HepG2 (cell line): ENCODE measurements around the gene ARHGAP12. TPM values are rescaled to one million over a fixed set of nuclear protein-coding genes. Genes with fewer than 3 reads are reported as not detected.

ENCODE experiments used
- AFF4 ChIP-seq: sonication (generic); formaldehyde crosslinking; IDR thresholded peaks from 2 replicates; pipeline ENCODE4 v1.4.0; 2020; ENCODE audit warnings: missing genetic modification reagents
- ARNTL ChIP-seq: sonication (generic); formaldehyde crosslinking; IDR thresholded peaks from 2 replicates; pipeline ENCODE4 v1.4.0; 2020; ENCODE audit warnings: mild to moderate bottlenecking, missing genetic modification reagents
- BCL3 ChIP-seq: sonication (generic); formaldehyde crosslinking; IDR thresholded peaks from 2 replicates; pipeline ENCODE4 v1.5.1; 2020; ENCODE audit warnings: mild to moderate bottlenecking, missing genetic modification reagents, moderate library complexity
- E2F2 ChIP-seq: sonication (generic); formaldehyde crosslinking; IDR thresholded peaks from 2 replicates; pipeline ENCODE4 v1.4.0; 2020; ENCODE audit warnings: missing genetic modification reagents, borderline replicate concordance
- ISX ChIP-seq: sonication (generic); formaldehyde crosslinking; conservative IDR thresholded peaks from 2 replicates; pipeline ENCODE4 v1.5.0; 2020; ENCODE audit warnings: missing genetic modification reagents
- ZC3H4 ChIP-seq: sonication (generic); formaldehyde crosslinking; IDR thresholded peaks from 2 replicates; pipeline ENCODE4 v1.4.0; 2020; ENCODE audit warnings: missing genetic modification reagents, borderline replicate concordance
- ZNF607 ChIP-seq: sonication (generic); formaldehyde crosslinking; IDR thresholded peaks from 2 replicates; pipeline ENCODE4 v1.5.1; 2020; ENCODE audit warnings: missing genetic modification reagents, mild to moderate bottlenecking, borderline replicate concordance
- ZNF703 ChIP-seq: sonication (generic); formaldehyde crosslinking; IDR thresholded peaks from 2 replicates; pipeline ENCODE4 v1.5.1; 2020; ENCODE audit warnings: missing genetic modification reagents, mild to moderate bottlenecking, moderate library complexity, borderline replicate concordance
- ZNF788 ChIP-seq: sonication (generic); formaldehyde crosslinking; IDR thresholded peaks from 2 replicates; pipeline ENCODE4 v1.5.0; 2020; ENCODE audit warnings: mild to moderate bottlenecking, missing genetic modification reagents, borderline replicate concordance
- polyA plus RNA-seq, 8 experiments: library from polyadenylated mRNA; depleted of rRNA in 3 of 8; stranded (reverse) in 7 of 8; unstranded in 1 of 8; fragments of >200 nt; fragmentation: Illumina TruSeq in 4 of 8; extraction: Trizol in 4 of 8; gene quantifications; 2 replicates each; pipeline versions ENCODE4 v1.2.1 to v1.2.3, GENCODE V29; 2011 to 2016; ENCODE audit warnings: low read depth in 4 of 8, missing spikeins in 1 of 8, mixed read lengths in 1 of 8; ENCODE audit not compliant: insufficient read depth in 1 of 8
- total RNA-seq, 5 experiments: library from RNA; depleted of rRNA; stranded (reverse); fragments of >200 nt; fragmentation: Illumina TruSeq; extraction: Trizol; gene quantifications; 2 replicates each; pipeline ENCODE4 v1.2.3, GENCODE V29; 2016; ENCODE audit warnings: low read depth in 1 of 5

ARHGAP12 gene
- total and polyA plus RNA-seq, 2 of the 13 experiments (the other 11 are each of a cell fraction or from before 2014, with no cell fraction given) = 25.0 to 54.6 TPM

GRCh38 chr10:31832261-31832660 is 96.4 kb downstream of the ARHGAP12 start (continued):
- TF ChIP-seq AFF4 (CRISPR knock-in tag) (no peak), ZC3H4 (CRISPR knock-in tag) (no peak), E2F2 (no peak), ZNF788 (no peak), ZNF607 (no peak), BCL3 (no peak), ARNTL (CRISPR knock-in tag) (no peak), ZNF703 (CRISPR knock-in tag) (no peak), ISX (CRISPR knock-in tag) (no peak)
